ENCODE results near the gene HOXB9.
A peak's percentile ranks its signal among the peaks of the same experiment; 100 is the strongest.

GRCh38 chr17:48640858-48641180 is 14.7 kb upstream of the HOXB9 start:
- TF ChIP-seq POLR2AphosphoS5 (IDR thresholded peaks at IDR 0.05; ENCODE audit: low read depth) (no peak), NANOG (IDR thresholded peaks at IDR 0.05; ENCODE audit: borderline replicate concordance) (no peak), CREB1 (CRISPR knock-in tag; IDR thresholded peaks at IDR 0.05; ENCODE audit: low read depth) (no peak), EZH2 (IDR thresholded peaks at IDR 0.05; ENCODE audit: low read depth, unreplicated experiment) (peak; percentile 11), STAT1 (IDR thresholded peaks at IDR 0.05; ENCODE audit: unreplicated experiment) (no peak), EZH2phosphoT487 (IDR thresholded peaks at IDR 0.05; ENCODE audit: unreplicated experiment) (no peak), JUNB (IDR thresholded peaks at IDR 0.05; ENCODE audit: unreplicated experiment) (no peak), ZNF331 (CRISPR knock-in tag; IDR thresholded peaks at IDR 0.05; ENCODE audit: low read depth) (no peak)
- TF ChIP-seq, protein P1, sequence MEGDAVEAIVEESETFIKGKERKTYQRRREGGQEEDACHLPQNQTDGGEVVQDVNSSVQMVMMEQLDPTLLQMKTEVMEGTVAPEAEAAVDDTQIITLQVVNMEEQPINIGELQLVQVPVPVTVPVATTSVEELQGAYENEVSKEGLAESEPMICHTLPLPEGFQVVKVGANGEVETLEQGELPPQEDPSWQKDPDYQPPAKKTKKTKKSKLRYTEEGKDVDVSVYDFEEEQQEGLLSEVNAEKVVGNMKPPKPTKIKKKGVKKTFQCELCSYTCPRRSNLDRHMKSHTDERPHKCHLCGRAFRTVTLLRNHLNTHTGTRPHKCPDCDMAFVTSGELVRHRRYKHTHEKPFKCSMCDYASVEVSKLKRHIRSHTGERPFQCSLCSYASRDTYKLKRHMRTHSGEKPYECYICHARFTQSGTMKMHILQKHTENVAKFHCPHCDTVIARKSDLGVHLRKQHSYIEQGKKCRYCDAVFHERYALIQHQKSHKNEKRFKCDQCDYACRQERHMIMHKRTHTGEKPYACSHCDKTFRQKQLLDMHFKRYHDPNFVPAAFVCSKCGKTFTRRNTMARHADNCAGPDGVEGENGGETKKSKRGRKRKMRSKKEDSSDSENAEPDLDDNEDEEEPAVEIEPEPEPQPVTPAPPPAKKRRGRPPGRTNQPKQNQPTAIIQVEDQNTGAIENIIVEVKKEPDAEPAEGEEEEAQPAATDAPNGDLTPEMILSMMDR (conservative IDR thresholded peaks at IDR 0.05; ENCODE audit: low read depth in 2 of 2): no peak
- TF ChIP-seq, protein P2, sequence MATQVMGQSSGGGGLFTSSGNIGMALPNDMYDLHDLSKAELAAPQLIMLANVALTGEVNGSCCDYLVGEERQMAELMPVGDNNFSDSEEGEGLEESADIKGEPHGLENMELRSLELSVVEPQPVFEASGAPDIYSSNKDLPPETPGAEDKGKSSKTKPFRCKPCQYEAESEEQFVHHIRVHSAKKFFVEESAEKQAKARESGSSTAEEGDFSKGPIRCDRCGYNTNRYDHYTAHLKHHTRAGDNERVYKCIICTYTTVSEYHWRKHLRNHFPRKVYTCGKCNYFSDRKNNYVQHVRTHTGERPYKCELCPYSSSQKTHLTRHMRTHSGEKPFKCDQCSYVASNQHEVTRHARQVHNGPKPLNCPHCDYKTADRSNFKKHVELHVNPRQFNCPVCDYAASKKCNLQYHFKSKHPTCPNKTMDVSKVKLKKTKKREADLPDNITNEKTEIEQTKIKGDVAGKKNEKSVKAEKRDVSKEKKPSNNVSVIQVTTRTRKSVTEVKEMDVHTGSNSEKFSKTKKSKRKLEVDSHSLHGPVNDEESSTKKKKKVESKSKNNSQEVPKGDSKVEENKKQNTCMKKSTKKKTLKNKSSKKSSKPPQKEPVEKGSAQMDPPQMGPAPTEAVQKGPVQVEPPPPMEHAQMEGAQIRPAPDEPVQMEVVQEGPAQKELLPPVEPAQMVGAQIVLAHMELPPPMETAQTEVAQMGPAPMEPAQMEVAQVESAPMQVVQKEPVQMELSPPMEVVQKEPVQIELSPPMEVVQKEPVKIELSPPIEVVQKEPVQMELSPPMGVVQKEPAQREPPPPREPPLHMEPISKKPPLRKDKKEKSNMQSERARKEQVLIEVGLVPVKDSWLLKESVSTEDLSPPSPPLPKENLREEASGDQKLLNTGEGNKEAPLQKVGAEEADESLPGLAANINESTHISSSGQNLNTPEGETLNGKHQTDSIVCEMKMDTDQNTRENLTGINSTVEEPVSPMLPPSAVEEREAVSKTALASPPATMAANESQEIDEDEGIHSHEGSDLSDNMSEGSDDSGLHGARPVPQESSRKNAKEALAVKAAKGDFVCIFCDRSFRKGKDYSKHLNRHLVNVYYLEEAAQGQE (IDR thresholded peaks at IDR 0.05; ENCODE audit: unreplicated experiment): no peak
- TF ChIP-seq, protein P3, sequence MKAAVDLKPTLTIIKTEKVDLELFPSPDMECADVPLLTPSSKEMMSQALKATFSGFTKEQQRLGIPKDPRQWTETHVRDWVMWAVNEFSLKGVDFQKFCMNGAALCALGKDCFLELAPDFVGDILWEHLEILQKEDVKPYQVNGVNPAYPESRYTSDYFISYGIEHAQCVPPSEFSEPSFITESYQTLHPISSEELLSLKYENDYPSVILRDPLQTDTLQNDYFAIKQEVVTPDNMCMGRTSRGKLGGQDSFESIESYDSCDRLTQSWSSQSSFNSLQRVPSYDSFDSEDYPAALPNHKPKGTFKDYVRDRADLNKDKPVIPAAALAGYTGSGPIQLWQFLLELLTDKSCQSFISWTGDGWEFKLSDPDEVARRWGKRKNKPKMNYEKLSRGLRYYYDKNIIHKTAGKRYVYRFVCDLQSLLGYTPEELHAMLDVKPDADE (IDR thresholded peaks at IDR 0.05): no peak
- TF ChIP-seq, protein P4, sequence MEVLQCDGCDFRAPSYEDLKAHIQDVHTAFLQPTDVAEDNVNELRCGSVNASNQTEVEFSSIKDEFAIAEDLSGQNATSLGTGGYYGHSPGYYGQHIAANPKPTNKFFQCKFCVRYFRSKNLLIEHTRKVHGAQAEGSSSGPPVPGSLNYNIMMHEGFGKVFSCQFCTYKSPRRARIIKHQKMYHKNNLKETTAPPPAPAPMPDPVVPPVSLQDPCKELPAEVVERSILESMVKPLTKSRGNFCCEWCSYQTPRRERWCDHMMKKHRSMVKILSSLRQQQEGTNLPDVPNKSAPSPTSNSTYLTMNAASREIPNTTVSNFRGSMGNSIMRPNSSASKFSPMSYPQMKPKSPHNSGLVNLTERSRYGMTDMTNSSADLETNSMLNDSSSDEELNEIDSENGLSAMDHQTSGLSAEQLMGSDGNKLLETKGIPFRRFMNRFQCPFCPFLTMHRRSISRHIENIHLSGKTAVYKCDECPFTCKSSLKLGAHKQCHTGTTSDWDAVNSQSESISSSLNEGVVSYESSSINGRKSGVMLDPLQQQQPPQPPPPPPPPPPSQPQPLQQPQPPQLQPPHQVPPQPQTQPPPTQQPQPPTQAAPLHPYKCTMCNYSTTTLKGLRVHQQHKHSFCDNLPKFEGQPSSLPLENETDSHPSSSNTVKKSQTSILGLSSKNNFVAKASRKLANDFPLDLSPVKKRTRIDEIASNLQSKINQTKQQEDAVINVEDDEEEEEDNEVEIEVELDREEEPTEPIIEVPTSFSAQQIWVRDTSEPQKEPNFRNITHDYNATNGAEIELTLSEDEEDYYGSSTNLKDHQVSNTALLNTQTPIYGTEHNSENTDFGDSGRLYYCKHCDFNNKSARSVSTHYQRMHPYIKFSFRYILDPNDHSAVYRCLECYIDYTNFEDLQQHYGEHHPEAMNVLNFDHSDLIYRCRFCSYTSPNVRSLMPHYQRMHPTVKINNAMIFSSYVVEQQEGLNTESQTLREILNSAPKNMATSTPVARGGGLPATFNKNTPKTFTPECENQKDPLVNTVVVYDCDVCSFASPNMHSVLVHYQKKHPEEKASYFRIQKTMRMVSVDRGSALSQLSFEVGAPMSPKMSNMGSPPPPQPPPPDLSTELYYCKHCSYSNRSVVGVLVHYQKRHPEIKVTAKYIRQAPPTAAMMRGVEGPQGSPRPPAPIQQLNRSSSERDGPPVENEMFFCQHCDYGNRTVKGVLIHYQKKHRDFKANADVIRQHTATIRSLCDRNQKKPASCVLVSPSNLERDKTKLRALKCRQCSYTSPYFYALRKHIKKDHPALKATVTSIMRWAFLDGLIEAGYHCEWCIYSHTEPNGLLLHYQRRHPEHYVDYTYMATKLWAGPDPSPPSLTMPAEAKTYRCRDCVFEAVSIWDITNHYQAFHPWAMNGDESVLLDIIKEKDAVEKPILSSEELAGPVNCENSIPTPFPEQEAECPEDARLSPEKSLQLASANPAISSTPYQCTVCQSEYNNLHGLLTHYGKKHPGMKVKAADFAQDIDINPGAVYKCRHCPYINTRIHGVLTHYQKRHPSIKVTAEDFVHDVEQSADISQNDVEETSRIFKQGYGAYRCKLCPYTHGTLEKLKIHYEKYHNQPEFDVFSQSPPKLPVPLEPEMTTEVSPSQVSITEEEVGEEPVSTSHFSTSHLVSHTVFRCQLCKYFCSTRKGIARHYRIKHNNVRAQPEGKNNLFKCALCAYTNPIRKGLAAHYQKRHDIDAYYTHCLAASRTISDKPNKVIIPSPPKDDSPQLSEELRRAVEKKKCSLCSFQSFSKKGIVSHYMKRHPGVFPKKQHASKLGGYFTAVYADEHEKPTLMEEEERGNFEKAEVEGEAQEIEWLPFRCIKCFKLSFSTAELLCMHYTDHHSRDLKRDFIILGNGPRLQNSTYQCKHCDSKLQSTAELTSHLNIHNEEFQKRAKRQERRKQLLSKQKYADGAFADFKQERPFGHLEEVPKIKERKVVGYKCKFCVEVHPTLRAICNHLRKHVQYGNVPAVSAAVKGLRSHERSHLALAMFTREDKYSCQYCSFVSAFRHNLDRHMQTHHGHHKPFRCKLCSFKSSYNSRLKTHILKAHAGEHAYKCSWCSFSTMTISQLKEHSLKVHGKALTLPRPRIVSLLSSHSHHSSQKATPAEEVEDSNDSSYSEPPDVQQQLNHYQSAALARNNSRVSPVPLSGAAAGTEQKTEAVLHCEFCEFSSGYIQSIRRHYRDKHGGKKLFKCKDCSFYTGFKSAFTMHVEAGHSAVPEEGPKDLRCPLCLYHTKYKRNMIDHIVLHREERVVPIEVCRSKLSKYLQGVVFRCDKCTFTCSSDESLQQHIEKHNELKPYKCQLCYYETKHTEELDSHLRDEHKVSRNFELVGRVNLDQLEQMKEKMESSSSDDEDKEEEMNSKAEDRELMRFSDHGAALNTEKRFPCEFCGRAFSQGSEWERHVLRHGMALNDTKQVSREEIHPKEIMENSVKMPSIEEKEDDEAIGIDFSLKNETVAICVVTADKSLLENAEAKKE (CRISPR knock-in tag; IDR thresholded peaks at IDR 0.05): no peak
